ENCODE data around the gene CIAO2A.

The CIAO2A gene

DNA sequence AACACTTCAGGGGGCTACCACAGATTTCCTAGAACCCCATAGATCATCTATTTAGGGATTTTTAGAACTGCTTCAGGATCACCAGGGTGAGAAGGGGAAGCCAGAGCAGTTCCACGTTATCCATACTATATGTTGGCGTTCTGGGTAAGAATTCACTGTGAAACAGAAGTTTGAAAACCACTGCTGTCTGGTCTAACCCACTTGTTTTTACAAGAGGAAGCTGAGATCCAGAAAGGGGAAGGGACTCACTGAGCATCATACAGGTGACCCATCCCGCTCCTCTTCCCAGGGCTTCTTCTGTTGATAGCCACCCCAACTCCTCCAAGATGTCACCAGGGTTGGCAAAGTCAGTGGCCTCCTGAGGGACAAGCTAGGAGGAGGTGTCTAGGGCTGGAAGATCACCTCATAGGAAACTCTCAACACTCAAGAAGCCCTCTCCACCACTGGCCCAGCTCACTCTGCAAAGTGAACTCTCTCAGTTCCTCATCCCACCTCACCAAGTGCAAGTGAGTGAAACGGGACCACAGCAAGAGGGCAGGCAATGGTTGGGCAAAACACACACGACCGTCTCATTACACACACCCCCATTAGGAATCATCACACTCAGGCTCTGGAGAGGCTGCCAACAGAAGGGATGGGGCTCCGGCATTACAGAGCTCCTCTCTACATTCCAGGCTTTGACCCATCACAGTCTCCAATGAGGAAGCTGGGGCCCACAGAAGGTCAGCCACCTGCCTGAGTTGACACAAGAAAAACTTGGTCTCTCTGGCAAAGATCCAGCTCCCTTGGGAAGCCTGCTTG lies 49.1 kb downstream of the CIAO2A start:
- no peak for DNase-seq (ENCODE audit: low spot score)

DNA sequence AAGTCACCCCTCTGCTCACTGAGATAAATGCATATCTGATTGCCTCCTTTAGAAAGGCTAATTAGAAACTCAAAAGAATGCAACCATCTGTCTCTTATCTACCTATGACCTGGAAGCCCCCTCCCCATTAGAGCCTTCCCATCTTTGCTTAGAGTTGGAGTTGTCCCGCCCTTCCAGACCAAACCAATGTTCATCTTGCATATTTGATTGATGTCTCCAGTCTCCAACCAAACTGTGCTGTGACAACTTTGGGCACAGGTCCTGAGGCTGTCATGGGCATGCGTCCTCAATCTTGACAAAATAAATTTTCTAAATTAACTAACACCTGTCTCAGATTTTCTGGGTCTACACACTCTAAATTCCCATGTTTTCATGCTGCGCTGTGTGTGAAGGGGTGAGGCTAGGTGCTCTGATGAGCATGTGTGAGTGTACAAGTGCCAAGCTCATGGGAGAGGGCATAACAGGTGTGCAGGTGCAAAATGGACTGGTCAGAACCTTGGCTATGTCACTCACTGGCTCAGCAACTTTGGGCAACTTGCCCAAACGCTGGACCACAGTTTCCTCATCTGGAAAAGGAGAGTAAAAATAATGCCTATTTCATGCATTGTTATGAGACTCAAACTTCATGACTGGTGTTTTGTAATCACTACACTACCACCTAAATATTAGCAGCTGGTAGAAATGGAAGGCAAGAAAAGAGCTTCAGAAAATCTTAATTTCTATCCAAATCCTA lies 54.6 kb downstream of the CIAO2A start:
- no peak for DNase-seq (ENCODE audit: low spot score)

DNA sequence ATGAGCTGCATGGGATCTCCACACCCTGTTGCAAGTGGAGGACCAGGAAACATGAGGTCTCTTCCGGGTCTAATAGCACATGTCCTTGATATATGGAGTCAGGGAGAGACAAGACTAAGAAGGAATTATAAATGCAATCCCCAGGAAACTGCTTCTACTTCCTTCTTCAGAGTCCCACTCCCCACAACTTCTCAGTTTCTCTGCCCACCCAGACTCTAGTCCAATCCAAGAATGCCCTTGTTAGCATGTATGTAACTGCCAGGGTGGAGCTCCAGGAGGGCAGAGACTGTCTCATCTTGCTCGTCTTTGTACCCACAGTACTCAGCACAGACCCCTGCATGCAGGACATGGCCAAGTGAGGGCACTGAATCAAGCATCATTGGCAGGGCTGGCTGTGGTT lies 55.7 kb downstream of the CIAO2A start:
- DNase-seq (ENCODE audit: low spot score): no peak

DNA sequence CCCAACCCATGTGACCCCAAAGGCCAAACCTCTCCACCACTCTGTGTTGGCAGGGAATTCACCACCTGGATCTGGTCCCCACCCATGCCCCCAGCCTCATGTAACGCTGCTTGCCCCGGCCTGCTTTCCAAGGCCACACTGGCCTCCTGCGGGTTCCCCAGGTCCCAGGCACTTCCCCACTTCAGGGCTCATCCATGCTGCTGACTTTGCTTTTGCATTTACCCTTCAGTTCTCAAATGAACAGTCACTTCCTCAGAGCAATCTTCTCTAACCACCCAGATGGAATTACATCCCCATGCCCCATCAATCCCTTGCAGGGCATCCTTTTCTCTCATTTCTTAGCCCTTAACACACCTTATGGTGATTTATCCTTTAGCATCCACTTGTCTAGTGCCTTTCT lies 56.5 kb downstream of the CIAO2A start:
- DNase-seq (ENCODE audit: low spot score): no peak

DNA sequence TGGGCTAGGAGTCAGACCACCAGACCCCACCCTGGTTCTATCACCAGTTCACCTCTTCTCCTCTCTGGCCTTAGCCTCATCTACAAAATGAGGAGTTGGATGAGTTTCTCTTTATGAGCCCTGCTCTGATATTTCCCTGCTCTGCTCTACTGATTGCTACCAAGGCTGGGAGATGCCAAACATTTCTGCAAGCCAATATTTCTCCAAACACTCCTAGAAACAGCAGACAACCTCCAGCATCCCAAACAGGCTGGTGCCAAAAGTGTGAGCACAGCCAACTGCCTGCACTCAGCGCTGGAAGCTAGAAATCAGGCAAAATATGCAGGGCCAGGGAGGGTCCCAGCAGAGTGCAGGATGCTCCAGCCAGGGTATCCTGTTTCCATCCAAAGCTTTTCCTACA lies 58.1 kb downstream of the CIAO2A start:
- DNase-seq (ENCODE audit: low spot score): no peak

DNA sequence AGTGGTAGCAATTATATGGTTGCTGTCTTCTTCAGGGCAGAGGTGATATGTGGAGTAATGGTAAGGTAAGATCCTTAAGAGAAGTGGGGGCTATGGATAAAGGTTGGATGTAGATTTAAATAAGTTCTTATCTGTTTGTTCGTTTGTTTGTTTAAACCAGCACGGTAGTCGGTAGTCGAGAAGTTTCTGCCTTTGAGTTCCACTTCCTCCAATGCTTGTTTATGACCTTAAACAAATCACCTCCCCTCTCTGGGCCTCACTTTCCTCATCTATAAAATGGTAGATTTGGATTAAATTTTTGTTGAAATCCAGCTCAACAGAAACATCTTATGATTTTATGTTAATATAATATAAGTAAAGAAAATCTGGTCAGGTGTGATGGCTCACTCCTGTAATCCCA lies 59.1 kb downstream of the CIAO2A start:
- DNase-seq (ENCODE audit: low spot score): no peak

DNA sequence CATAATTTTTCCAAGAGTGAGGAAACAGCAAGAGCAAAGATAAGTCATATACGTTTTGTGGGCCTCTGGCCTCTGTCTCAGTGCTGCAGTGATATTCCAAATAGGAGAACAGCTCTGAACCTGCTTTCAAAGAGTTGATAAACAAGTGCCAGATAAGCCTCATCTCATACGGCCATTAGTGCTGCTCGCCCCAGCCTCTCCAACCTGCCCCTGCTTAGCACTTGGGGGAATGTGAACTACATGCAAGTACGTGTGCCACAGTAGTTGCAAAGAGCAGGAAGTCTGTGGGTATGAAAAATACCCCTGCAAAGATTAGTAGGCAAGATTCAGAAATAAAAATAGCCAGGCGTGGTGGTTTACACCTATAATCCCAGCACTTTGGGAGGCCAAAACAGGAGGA lies 61.3 kb downstream of the CIAO2A start:
- DNase-seq (ENCODE audit: low spot score): no peak

DNA sequence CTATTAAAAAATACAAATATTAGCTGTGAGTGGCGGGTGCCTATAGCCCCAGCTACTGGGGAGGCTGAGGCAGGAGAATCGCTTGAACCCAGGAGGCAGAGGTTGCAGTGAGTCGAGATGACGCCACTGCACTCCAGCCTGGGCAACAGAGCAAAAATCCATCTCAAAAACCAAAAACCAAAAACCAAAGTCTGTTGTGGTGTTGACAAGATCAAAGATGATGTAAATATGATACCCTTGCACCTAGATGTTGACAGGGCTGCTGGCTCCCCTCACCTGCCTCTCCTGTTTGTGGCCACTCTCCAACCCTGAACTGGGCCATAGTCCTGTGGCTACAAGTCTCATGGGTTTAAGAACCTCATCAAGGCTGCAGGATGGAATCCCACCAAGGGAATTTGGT lies 63.5 kb downstream of the CIAO2A start:
- no peak for DNase-seq (ENCODE audit: low spot score)

DNA sequence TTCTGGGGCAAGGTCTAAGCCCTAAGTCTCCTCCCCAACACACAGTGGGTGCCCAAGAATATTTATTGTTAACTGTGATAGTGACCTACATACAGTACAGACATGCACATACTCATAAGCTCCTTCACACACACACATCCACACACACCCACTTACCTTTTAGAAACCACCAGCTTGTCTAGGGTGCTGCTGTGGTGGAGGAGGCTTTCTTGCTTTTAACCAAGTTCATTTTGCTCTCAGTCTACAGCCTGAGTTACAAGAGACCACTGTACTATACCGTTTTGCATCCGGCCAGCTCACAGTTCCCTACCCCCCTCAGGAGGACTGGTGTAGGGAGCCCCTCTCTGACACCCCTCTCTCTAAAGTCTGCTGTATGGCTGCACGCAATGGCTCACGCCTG lies 64.0 kb downstream of the CIAO2A start:
- DNase-seq (ENCODE audit: low spot score): no peak

DNA sequence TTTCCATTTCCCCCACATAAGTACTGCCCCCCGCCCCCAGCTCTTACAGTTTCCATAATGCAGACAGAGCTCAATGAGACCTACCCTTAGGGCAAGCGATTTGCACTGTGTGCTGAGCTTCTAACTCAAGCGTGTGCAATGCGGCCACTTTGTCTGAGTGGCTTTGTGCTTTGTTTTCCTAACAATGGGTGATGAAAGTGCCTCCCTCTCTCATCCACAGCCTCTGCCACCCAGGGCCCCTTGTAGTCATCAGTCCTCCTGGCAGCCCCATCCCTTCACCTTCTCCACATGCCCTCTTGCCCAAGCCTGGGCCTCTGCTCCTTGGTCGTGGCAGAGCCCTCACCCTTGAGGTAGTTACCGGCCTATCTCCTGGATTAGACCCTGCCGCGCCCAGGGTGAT lies 64.5 kb downstream of the CIAO2A start:
- no peak for DNase-seq (ENCODE audit: low spot score)

DNA sequence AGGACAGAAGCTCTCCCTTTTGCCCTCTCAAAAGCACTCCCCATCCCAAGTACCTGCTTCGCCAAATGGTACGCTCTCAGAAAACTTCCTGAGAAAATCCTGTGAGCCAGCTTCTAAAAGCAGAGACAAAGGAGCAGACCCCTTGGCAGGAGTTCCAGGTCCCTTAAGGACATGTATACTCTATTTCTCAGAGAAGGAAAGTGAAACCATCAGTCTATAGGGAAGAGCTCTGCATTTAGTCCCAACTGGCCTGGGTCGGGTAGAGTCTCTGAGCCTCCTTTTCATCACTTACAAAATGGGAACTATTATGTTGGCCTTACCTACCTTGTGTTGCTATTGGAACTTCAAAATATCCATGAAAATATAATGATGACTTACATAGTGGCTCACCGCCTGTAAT lies 67.0 kb downstream of the CIAO2A start:
- DNase-seq (ENCODE audit: low spot score): no peak

DNA sequence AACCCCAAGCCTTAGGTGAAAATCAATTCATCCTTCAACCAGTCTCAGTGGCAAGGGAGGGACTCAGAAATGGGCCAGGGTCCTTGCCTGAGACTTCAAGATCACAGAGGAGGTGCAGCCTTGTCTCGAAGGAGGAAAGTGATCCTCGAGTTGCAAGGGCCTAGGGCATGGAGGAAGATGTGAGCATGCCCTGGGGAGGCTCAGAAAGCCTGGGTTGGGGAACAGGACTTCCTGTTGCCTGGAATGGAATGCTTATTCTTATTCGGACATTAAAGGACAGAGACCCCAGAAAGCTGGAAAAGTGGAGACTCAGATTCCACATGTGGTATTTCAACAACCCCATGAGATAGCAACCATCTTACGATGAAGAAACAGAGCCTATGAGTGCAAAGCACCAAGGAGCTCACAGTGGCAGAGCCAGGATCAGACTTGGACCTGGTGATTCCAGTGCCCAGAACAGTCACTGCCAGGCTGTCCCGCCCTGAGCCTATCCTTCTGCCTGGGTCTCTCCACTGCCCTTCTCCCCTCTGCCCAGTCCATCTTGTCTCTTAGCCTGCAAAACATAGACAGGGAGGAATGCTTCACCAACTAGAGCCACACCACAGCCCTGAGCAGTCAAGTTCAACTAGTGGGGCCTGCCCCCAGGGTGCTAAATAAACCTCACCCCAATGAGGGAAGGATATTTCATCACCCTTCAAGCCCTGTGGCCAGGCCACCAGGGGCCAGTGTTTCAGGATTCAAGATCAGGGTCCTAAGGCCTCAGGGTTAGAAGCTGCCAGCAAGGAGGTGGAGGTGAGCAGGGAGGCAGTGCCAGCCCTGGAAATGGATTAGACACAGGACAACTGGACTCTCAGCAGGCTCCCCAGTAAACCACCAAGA lies 69.2 kb downstream of the CIAO2A start:
- peak; percentile 19 for DNase-seq (ENCODE audit: low spot score)

DNA sequence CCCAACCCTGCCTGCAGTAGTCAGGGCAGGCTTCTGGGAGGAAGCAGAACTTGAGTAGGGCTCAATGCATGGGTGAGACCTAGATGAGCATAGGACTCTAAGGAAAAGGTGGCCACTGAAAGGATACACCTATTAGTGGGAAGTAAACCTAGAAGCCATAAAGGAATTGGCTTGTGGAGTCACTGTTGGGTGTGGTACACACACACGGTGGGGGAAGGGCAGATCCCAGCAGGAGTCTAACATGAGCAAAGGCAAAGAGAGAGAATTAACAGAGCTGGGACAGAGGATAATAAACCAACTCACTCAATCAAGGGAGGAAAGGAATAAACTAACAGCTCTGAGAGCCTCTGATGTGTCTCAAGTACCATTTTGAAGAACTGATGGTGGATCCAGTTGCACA lies 70.4 kb downstream of the CIAO2A start:
- no peak for DNase-seq (ENCODE audit: low spot score)

DNA sequence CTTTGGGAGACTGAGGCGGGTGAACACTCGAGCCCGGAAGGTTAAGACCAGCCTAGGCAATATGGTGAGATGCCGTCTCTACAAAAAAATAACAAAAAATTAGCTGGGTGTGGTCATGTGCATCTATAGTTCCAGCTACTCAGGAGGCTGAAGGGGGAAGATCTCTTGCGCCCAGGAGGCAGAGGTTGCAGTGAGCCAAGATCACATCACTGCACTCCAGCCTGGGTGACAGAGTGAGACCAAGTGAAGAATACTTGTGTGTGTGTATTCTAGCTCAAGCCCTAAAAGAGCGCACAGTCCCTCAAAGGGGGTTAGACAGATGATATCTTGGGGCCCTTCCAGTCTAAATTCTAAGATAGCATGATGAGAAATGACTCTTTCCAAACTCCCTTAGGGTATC lies 71.1 kb downstream of the CIAO2A start:
- DNase-seq (ENCODE audit: low spot score): no peak
